GM21529 (cell line): Measurements from ENCODE around the gene KCNA5.

ENCODE experiments used
- ATAC-seq: cut with Tn5 transposase; IDR thresholded peaks from one replicate; pipeline ENCODE4 v1.9.1; 2021; ENCODE audit not compliant: unreplicated experiment

KCNA5 gene

DNA sequence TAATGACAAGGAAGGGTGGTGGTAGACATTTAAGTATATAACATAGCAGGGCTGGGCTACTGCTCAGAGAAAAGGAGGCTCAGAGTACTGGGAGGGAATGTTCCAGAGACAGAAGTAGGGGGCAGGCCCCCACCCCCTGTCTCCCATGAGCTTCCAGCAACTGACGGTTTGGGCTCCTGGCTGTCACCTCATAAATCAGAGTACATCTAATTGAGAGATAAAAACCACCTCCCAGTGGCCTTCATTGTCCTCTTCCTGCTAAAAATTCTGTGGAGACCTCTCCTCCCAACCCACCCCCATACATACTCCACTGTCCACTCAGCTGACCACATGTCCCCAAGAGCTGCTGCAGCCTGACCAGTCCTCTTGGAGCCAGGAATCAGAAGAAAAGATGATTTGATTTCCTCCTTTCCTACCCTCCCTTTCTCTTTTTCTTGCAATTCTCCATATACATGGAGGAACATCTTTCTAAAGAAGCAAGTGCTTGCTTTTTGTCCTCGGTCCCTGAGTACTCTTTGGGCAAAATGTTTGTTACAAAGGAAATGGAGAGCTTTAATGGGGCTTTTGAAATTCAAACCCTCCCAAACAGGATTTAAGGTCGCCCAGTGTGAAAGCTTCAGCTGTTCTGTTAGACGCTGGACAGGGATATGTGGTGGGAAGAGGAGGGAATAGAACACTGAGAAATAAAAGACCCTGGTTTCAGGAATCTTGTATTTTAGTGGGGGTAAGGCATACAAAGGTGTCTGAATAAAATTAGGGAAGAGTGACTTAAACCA is 16.4 kb upstream of the KCNA5 start:
- no peak for ATAC-seq

DNA sequence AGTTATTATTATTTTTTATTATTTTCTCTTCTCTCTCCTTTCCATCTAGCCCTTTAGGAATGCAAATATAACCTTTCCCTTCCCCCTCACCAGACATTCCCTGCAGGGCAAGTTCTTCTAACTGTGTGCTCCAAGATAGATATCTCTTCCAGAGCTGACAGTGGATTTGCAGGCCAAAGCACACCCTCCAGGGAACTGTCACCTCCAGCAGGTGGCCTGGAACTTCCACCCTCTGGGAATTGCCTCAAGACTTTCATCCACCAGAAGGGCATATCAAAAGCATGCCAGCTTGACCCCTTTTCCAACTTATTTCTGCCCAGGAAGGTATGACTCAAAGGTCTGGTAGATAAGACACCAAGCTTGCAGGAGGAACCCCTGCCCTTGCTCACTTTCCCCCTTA is 13.6 kb upstream of the KCNA5 start:
- no peak for ATAC-seq

DNA sequence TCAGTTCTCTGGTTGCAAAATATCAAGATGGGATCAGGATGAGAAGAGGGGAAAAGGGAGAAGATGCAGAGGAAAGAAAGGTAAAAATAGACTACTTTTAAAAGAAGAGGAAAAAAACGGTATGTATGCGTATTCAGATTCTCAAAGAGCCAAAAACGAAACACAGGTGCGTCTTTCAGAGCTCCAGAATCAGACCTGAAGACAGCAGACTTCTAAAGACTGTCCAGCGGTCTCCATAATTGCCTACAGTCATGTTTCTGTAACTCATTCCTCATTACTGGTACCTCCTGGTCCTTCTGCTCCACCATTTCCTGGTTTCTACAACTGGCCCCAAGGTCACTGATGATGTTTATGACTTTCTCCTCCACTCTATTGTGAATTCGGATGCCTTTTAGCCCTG is 12.4 kb upstream of the KCNA5 start:
- ATAC-seq = no peak

DNA sequence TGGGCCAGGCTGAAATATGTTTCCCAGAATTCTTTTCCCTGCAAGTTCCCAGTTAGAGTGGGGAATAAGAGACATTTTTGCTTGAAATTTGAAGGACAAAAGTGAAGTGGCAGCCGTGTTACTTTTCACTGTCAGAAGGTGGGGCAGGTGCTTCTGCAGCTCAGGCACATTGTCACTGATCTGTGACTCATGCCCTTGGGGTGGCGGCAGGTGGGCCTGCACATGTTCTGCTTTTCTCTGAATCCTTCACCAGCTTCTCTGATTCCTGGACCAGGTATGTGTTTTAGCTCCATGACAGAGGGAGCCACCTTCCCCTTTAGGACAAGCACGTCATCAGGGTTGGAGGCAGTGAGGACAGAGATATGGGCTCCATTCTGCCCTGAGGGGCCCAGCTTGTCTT is 11.7 kb upstream of the KCNA5 start:
- ATAC-seq = no peak

DNA sequence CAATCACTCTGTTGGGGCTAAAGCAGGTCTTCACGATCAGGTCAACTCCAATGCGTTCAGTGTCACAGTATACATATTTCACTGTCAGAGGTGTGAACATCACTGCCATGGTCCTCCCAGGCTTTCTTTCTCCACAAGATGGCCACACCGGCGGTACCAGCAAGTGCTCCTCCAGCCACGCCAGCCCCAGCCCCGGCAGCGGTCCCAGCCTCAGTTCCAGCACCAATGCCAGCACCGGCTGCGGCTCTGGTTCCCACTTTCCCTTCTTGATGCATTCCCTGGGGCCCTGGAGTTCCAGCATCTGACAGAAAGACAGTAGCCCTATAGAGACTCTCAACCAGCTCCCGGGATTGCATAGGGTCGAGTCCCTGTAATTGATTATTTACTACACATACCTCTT is 10.9 kb upstream of the KCNA5 start:
- ATAC-seq = no peak

DNA sequence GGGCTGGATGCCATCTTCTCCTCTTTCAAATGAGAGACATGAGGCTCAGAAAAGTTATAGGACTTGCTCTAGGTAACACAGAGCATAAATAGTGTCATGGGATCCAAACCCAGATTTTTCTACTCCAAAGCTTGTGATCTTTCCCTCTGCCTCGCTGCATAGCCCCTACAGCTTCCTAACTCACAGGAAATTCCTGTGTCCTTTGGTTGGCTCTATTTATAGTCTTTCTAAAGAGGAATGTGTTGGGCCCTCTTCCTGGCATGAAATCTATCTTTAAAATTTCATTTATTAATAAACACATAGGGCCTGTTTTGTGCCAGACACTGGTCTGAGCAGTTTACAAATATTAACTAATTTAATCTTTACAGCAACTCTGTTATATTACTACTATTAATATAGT is 9.8 kb upstream of the KCNA5 start:
- ATAC-seq = no peak

DNA sequence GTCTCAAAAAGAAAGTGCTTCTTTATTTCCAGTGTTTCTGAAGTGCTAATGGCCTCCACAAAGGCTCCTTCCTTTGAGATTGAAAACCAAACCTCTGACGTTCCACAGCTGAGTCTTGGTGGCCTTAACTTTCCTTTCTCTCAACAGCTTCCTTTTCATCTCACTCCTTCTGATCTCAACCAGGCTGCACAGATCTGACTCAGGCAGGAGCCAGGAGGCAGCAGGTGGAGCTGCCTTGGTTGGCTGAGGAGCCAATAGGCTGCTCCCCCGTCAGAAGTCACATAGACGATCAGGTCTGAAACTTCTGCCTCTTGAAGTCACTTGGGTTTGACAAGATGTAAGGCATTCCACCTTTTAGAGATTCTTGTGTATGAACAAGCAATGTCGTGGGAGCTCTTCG is 9.1 kb upstream of the KCNA5 start:
- no peak for ATAC-seq

DNA sequence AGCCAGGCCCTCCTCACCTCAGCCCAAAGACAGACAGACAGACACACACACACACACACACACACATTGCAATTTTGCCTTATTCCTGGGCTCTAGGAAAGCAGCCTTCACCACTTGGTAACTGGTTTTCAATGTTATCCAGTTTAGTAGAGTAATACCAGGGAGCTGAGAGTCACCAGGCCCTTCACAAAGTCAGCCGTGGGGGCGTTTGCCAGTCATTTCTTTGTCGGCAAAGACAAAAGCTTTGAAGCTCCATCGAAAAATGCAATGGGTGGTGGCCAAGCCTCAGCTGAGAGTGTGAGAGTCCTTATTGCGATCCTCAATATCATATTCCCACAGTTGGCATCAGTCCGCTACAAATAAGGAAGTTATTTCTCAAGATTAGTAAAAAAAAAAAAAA is 8.1 kb upstream of the KCNA5 start:
- ATAC-seq = no peak

DNA sequence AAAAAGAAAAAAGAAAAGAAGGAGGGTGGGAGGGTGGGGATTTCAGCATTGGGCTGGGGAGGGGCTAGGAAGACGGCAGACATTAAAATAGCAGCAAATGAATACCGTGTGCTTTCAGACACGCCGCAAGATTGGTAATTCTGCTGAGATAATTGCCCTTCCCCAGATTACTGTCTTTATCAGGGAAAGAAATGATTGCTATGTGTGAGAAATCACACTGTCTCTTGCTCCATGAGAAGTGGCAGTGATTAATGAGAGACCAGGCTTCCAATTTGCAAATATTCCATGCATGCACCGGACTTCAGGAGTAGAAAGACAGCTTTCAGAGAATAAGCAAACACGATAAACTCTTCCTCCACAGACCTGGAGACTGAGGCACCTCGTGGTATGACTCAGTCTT is 7.6 kb upstream of the KCNA5 start:
- ATAC-seq = no peak

DNA sequence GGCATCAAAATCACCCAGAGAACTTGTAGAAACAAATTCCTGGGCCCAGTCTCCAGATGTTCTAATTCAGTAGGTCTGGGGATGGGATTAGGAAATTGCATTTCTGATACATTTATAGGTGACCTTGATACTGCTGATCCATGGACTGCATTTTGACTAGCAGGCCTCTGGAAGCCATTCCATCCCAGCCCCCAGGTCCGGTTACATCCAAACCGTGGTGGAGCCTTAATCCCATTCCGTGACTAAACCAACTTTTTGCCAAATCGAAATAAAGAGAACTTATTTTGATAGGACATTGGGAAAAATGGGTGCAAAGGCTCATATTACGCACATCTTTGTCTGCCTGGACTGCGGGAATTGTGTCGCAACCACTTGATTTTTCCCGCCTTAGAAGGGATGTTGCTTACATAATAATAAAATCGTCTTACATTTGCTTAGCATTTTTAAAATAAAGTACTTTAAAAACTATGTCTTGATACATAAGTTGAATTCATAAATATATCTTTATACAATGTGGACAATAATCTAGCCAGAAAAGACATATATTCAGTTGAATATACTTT is 5.8 kb upstream of the KCNA5 start:
- no peak for ATAC-seq

DNA sequence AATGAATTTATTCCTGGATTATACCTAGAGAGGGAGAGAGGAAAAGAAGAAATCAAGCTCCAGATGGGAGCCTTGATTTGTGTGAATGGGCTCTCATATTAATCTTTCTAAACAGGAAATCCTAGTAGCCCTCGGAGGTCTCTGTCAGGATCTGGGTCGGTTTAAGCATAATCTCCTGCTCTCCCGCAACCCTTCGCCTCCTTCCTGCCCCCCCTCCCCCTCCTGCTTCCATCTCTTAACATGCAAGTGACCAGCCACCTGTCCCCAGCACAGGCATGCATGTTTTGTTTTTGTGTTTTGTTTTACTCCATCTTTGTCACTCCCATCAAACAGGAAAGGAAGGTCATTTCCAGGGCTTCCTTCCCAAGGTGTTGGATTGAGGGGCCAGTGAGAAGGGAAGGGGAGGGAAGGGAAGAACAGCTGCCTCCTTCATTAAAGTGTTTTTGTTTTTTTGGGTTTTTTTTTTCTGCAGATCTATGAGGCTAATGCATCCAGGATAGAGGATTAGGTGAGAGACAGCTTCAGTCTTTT is 4.8 kb upstream of the KCNA5 start:
- ATAC-seq = no peak

DNA sequence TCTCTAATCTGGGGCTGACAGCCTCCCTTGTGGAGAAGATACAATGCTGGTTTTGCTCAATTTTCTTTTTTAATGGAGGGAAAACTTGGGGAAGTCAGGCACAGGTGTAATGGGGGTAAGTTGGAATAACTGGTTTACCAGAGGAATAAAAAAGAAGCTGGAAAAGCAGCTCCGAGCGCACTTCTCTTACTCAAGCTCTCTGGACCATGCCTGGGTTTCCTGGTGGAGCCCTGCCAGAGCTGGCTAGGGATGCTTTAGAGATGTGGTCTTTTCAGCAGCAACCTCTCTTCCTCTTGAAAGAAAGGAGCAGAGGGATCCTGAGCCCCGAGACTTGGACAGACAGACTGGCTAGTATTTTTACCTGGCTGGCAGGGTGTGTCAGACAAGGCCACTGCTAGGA is 3.9 kb upstream of the KCNA5 start:
- no peak for ATAC-seq

DNA sequence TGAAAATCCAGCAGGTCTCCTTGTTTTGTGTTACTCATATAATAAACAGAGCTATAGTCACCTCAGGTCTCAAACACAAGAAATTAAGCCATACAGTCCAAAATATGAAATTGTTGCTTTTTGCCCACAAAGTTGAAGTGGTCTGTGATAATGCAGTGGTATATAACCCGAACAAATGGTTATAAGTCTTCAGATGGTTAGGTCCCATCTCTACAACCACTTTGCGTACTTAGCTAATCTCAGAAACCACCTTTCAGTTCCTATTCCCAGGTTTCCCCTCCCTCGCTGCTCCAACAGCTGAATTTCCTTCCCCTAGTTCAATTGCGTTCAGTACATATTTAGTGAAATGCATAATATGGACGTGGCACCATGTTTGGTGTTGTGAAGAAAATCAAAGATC is 3.3 kb upstream of the KCNA5 start:
- ATAC-seq = no peak

DNA sequence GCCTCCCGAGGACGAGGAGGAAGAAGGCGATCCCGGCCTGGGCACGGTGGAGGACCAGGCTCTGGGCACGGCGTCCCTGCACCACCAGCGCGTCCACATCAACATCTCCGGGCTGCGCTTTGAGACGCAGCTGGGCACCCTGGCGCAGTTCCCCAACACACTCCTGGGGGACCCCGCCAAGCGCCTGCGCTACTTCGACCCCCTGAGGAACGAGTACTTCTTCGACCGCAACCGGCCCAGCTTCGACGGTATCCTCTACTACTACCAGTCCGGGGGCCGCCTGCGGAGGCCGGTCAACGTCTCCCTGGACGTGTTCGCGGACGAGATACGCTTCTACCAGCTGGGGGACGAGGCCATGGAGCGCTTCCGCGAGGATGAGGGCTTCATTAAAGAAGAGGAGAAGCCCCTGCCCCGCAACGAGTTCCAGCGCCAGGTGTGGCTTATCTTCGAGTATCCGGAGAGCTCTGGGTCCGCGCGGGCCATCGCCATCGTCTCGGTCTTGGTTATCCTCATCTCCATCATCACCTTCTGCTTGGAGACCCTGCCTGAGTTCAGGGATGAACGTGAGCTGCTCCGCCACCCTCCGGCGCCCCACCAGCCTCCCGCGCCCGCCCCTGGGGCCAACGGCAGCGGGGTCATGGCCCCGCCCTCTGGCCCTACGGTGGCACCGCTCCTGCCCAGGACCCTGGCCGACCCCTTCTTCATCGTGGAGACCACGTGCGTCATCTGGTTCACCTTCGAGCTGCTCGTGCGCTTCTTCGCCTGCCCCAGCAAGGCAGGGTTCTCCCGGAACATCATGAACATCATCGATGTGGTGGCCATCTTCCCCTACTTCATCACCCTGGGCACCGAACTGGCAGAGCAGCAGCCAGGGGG is 979 bp downstream of the KCNA5 start:
- ATAC-seq = no peak

DNA sequence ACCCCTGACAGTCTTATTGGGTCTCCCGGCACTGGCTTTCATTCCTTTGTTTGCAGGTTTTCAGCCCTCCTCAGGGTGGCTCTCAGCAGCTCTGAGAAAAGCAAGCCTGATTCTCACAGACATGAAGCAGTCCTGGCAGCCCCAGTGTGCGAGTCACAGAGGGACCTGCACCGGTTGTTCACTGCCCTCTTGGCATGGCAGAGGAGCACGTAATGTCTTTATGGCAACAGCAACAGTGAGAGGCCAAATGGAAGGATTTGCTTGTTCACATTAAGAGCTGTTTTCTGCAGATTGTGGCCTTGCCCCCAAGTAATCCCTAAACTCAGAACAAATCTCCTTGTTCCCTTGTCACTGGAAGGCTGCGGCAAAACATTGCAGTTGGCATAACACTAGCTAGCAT is 3.4 kb downstream of the KCNA5 start:
- no peak for ATAC-seq

DNA sequence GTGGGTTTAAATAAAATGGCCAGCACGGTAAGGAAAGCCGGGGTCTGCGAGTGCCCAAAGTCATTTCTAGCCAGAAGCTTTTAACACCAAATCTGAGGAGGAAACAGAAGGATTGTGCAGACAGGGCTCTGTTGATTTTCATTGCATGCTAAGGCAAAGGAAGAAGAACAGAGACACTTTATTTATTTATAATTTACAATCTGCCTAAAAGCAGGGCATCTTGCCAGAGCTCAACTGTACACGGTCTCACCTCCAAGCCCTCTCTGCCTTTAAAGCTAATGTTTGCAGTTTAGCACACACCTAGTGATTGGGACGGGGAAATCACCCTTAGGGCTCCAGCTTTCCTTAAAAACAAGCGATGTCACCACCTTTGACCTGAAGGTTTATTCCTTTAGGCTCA is 4.0 kb downstream of the KCNA5 start:
- no peak for ATAC-seq

DNA sequence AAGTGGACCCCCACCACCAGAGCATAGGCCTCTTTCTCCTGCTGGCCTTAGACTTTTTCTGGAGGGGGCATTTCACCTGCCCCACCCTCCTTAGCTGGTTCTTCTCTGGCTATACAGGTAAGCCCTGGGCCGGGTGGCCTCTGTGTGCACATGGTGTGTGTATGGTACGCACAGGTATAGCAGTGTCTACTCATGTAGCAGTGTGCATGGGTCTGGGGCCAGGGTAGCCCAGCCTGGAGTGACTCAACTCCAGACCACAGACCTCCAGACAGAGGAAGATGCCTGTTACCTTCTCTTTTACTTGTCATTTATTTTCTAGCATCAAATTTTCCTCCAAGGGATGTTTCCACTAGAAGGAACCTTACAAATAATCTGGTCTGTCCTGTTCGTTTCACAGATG is 6.9 kb downstream of the KCNA5 start:
- ATAC-seq = no peak

DNA sequence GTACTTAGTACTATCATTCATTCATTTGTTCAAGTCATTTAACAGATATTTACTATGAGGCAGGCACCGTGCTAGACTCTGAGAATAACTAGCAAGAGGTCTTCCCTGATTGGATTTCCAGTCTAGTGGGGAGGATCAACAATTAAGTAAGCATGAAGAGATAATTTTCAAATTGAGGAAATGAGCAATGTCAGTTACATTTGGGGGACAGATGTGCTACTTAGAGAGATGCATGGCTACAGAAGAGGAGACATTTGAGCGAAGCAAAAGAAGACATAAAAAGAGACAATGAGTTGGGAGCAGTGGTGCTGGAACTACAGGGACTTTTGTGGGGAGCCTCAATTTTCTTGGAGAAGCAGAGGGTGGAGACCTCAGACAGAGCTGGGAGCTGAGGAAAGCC is 7.7 kb downstream of the KCNA5 start:
- ATAC-seq = no peak

DNA sequence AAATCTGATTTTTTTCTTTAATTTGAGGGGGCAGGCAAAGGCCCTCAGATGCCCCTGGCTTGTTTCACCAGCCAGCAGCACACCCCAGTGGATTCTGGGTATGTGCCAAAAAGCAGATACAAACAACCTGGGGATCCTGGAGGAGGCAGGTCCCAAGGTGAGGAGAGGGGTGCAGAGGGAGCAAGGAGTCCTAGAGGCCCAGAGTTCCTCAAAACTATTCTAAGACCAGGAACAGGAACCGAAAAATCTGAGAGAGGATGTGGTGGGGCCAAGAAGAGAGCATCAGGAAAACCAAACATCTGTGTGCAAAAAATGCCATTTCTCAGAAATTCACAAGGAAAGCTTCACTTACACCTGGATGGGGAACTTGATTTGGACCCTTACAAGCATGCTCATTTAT is 8.2 kb downstream of the KCNA5 start:
- no peak for ATAC-seq

DNA sequence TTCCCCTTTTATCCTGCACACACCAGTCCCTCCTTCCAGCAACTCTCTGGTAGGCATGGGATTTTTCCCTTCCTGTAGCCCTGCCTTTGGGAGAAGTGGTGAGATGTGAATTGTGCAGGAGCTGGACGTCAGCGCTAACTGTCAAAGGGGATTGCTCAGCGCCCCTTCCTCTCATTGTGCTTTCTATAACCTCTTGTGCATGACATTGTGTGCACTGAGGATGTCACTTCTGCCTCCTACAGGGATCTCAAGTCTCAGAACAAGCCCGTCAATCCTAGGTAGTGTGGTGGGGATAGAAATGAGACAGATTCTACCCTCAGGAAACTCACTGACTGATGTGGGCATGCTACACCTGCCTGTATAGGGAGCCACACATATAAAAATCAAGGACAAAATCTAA is 8.7 kb downstream of the KCNA5 start:
- ATAC-seq = no peak

DNA sequence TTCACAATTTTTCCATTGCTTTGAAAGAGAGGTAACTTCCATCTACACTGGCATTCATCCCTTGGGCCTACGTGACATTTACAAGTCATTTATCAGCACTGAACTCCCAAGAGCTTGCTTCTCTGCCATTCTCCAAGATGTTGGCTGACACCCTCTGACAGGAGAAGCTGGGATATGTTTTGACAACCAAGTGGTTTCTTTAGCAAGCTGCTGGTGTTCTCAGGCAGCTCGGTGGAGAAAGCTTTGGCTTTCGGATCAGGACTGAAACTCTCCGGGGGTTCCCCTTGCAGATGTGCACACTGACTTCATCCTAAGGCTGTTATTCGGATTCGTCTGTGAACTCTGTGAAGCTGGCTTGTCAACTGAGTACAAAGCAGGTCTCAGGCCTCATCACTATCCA is 15.7 kb downstream of the KCNA5 start:
- no peak for ATAC-seq

DNA sequence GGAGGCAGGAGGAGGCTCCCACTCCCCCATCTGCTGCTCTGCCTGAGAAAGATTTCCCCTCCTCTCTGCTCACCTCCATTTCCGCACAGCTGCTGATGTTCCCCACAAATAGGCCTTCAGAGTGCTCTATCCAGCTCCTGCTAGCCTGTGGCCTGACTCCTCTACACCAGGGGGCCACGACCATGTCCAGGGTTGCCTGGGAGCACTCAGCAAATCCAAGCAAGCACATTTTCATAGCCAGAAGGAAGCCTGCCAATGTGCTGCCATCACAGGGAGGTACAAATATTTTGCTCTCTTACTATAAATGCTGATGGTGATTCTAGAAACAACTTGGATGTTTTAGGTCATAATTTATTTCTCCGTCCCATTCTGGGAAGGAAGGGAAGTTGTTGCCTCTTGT is 17.3 kb downstream of the KCNA5 start:
- ATAC-seq = no peak
